HepG2 (cell line): Measurements from ENCODE around the gene PLA2G4A. TPM values are rescaled to one million over a fixed set of nuclear protein-coding genes. Genes with fewer than 3 reads are reported as not detected.

Experiments
- ATAC-seq: fragments of 200-7000 bp; cut with Tn5 transposase; 3 replicates; pipeline ENCODE4 v1.9.1; 2020; ENCODE audit warnings: mild to moderate bottlenecking, moderate library complexity
- BruUV-seq: library from RNA; stranded (reverse); fragments of 400-500 nt; replicated peaks from 2 replicates; lab custom pipeline; 2021; lab: Mats Ljungman, UMichigan
- CTCF ChIA-PET: fragments of 300-600 bp; formaldehyde crosslinking; extraction: SDS; loops from one replicate; lab custom pipeline; 2021; ENCODE audit warnings: low total read pairs, inconsistent platforms, low intra/inter-chr PET ratio; lab: Yijun Ruan, JAX
- POLR2A ChIA-PET: fragments of 350-600 bp; sonication (Branson Sonifier 250); formaldehyde crosslinking; loops from one replicate; lab custom pipeline; 2020; ENCODE audit warnings: antibody characterized with exemption, inconsistent platforms; lab: Yijun Ruan, JAX
- DNase-seq: peaks from one replicate; pipeline ENCODE4 v3.0.0-alpha.2; 2015; ENCODE audit warnings: low spot score
- FAIRE-seq: peaks from 3 replicates; lab custom pipeline; 2011; peaks lifted over from hg19 to GRCh38; lab: Jason Lieb, UNC
- H2AFZ ChIP-seq: one replicate; pipeline ENCODE4 v1.6.1; 2011; ENCODE audit warnings: low read length, inconsistent platforms
- H3K27ac ChIP-seq: fragments of 300-600 bp; 3 replicates; pipeline ENCODE4 v1.8.0; 2011; ENCODE audit warnings: mixed run types, mild to moderate bottlenecking, mixed read lengths, low read length, inconsistent platforms; ENCODE audit not compliant: insufficient read depth; ENCODE audit errors: extremely low read length
- H3K27me3 ChIP-seq, 2 experiments: fragments of 200-600 bp in 1 of 2; 2 replicates in 1 of 2; 3 replicates in 1 of 2; pipeline versions ENCODE4 v1.6.0 to v1.8.0; 2011; ENCODE audit warnings: low read length in 2 of 2, mild to moderate bottlenecking in 2 of 2, moderate library complexity in 2 of 2, inconsistent platforms in 1 of 2; ENCODE audit not compliant: insufficient read depth in 2 of 2, control insufficient read depth in 1 of 2
- H3K36me3 ChIP-seq, 2 experiments: fragments of 200-600 bp in 1 of 2; replicated peaks in 1 of 2; 2 replicates in 1 of 2; 3 replicates in 1 of 2; pipeline versions ENCODE4 v1.5.1 to v1.8.0; 2011; ENCODE audit warnings: low read length in 2 of 2, inconsistent platforms in 1 of 2; ENCODE audit not compliant: insufficient read depth in 2 of 2, control insufficient read depth in 1 of 2
- H3K4me1 ChIP-seq: 2 replicates; pipeline ENCODE4 v1.5.1; 2012; ENCODE audit warnings: low read length, inconsistent platforms; ENCODE audit not compliant: insufficient read depth
- H3K4me2 ChIP-seq: 2 replicates; pipeline ENCODE4 v1.6.0; 2011; ENCODE audit warnings: low read depth, low read length, inconsistent platforms
- H3K4me3 ChIP-seq, 3 experiments: fragments of 200-600 bp in 1 of 3; sonication (generic), shearing (Covaris generic) in 1 of 3; replicated peaks in 1 of 3; 2 replicates each; pipeline ENCODE4 v1.5.1; 2011 to 2016; ENCODE audit warnings: low read length in 3 of 3, inconsistent platforms in 2 of 3, low read depth in 2 of 3, mild to moderate bottlenecking in 2 of 3, control low read depth in 1 of 3, mixed read lengths in 1 of 3; ENCODE audit not compliant: insufficient read depth in 1 of 3
- H3K79me2 ChIP-seq: one replicate; pipeline ENCODE4 v1.6.1; 2011; ENCODE audit warnings: low read length, inconsistent platforms; ENCODE audit not compliant: insufficient read depth
- H3K9ac ChIP-seq: 2 replicates; pipeline ENCODE4 v1.6.0; 2011; ENCODE audit warnings: mild to moderate bottlenecking, low read depth, low read length, inconsistent platforms; ENCODE audit not compliant: insufficient read depth
- H3K9me3 ChIP-seq: 2 replicates; pipeline ENCODE4 v1.5.1; 2012; ENCODE audit warnings: mild to moderate bottlenecking, low read length
- H4K20me1 ChIP-seq: 2 replicates; pipeline ENCODE4 v1.6.0; 2011; ENCODE audit warnings: inconsistent platforms, mild to moderate bottlenecking, low read length, moderate library complexity; ENCODE audit not compliant: insufficient read depth
- CCDC6 ChIP-seq: sonication (generic); formaldehyde crosslinking; IDR thresholded peaks from 2 replicates; pipeline ENCODE4 v1.8.1; 2022; ENCODE audit warnings: mild to moderate bottlenecking, missing genetic modification reagents, moderate library complexity
- IKZF1 ChIP-seq: fragments of 450-650 bp; IDR thresholded peaks from 2 replicates; pipeline ENCODE4 v1.7.1; 2016
- JUNB ChIP-seq: sonication (generic); formaldehyde crosslinking; IDR thresholded peaks from 2 replicates; pipeline ENCODE4 v1.8.0; 2022; ENCODE audit warnings: missing genetic modification reagents, mild to moderate bottlenecking, borderline replicate concordance
- NPAS2 ChIP-seq: sonication (generic); formaldehyde crosslinking; IDR thresholded peaks from 2 replicates; pipeline ENCODE4 v1.8.0; 2022; ENCODE audit warnings: mild to moderate bottlenecking, missing genetic modification reagents, borderline replicate concordance
- PAXIP1 ChIP-seq: sonication (generic); formaldehyde crosslinking; conservative IDR thresholded peaks from 2 replicates; pipeline ENCODE4 v1.4.0; 2020; ENCODE audit warnings: mild to moderate bottlenecking, missing genetic modification reagents, moderate library complexity
- SRY ChIP-seq: sonication (generic); formaldehyde crosslinking; IDR thresholded peaks from 2 replicates; pipeline ENCODE4 v1.8.0; 2022; ENCODE audit warnings: mild to moderate bottlenecking, missing genetic modification reagents
- ZFP91 ChIP-seq: sonication (generic); formaldehyde crosslinking; IDR thresholded peaks from 2 replicates; pipeline ENCODE4 v1.9.0; 2022; ENCODE audit warnings: missing genetic modification reagents, mild to moderate bottlenecking, borderline replicate concordance
- ZNF3 ChIP-seq: IDR thresholded peaks from 2 replicates; pipeline ENCODE4 v1.7.0; 2017; ENCODE audit warnings: inconsistent platforms
- ZNF607 ChIP-seq: sonication (generic); formaldehyde crosslinking; IDR thresholded peaks from 2 replicates; pipeline ENCODE4 v1.5.1; 2020; ENCODE audit warnings: missing genetic modification reagents, mild to moderate bottlenecking, borderline replicate concordance
- ZNF780A ChIP-seq: sonication (generic); formaldehyde crosslinking; IDR thresholded peaks from 2 replicates; pipeline ENCODE4 v1.8.0; 2022; ENCODE audit warnings: mild to moderate bottlenecking, missing genetic modification reagents, moderate library complexity
- WGBS: methylation state at CpG from one replicate; pipeline ENCODE4 v1.1.6; 2017; ENCODE audit warnings: low lambda C conversion rate; 5-methylcytosine and 5-hydroxymethylcytosine counted together
- in situ Hi-C: cut with HindIII; loops from 2 replicates; pipeline ENCODE4 v1.10.0; 2017; ENCODE audit warnings: low pct_unique_long_range_greater_than_20kb; ENCODE audit not compliant: extremely low pct_ligation_motif_present
- intact Hi-C: fragments of 100-400 bp; cut with micrococcal nuclease; formaldehyde crosslinking; loops from one replicate; pipeline ENCODE4 v1.10.0; 2022; ENCODE audit not compliant: unreplicated experiment
- polyA plus RNA-seq, 8 experiments: library from polyadenylated mRNA; depleted of rRNA in 3 of 8; stranded (reverse) in 7 of 8; unstranded in 1 of 8; fragments of >200 nt; fragmentation: Illumina TruSeq in 4 of 8; extraction: Trizol in 4 of 8; gene quantifications; 2 replicates each; pipeline versions ENCODE4 v1.2.1 to v1.2.3, GENCODE V29; 2011 to 2016; ENCODE audit warnings: low read depth in 4 of 8, missing spikeins in 1 of 8, mixed read lengths in 1 of 8; ENCODE audit not compliant: insufficient read depth in 1 of 8
- total RNA-seq, 5 experiments: library from RNA; depleted of rRNA; stranded (reverse); fragments of >200 nt; fragmentation: Illumina TruSeq; extraction: Trizol; gene quantifications; 2 replicates each; pipeline ENCODE4 v1.2.3, GENCODE V29; 2016; ENCODE audit warnings: low read depth in 1 of 5
- TF ChIP-seq, protein P1 (sequence below): sonication (generic); formaldehyde crosslinking; IDR thresholded peaks from 2 replicates; pipeline ENCODE4 v1.9.0; 2021; ENCODE audit warnings: missing genetic modification reagents, mild to moderate bottlenecking, borderline replicate concordance

PLA2G4A gene
- total and polyA plus RNA-seq, 2 of the 13 experiments (the other 11 are each of a cell fraction or from before 2014, with no cell fraction given): not detected

- WGBS: 9% methylated on average over 7 of the region's 7 CpGs
- Histone ChIP-seq H4K20me1 (no peaks in the 10 kb centered on the region), H3K9me3 (no peaks in the 10 kb centered on the region), H3K4me3 (no peak overlapping the region), H3K4me2 (no peak overlapping the region), H3K9ac (no peak overlapping the region), H3K27ac (no peak overlapping the region), H3K36me3 (no peaks in the 10 kb centered on the region), H3K79me2 (no peaks in the 10 kb centered on the region), H3K27me3 (no peaks in the 10 kb centered on the region; a peak in 1 of 5 replicates), H3K4me1 (no peaks in the 10 kb centered on the region), H2AFZ (no peak overlapping the region)
- FAIRE-seq (no peak), DNase-seq (no peak), ATAC-seq (no peak)
- no TSS peak for BruUV-seq
- CTCF ChIA-PET: no interaction called here
- TF ChIP-seq ZNF3 (CRISPR knock-in tag) (no peak), ZNF780A (CRISPR knock-in tag) (no peak), NPAS2 (CRISPR knock-in tag) (no peak), ZFP91 (CRISPR knock-in tag) (no peak)
- POLR2A ChIA-PET: no interaction called here
- intact Hi-C loops: no loop called here
- in situ Hi-C loops: no loop called here
Observed at GRCh38 chr1:186903374-186904136, 74.8 kb downstream of the PLA2G4A start.

DNA sequence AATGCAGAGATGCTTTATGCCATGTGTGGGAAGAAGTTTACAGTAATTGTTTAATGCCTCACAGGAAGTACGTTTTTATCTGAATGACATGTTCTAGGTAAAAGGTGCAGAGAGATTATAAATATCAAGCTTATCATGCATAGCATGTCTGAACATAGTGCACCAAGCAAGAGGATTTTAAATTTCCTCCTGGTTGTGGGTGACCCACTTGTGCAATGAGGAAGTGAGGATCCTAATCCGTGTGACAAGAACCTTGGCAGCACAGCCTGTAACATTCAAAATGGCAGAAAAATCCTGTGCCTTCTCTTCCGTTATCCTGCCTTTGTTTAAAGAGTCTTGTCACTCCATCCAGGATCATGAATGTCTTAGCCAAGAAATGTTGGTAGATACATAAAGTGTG, 75.6 kb downstream of the PLA2G4A start:
- 3% methylated on average over 3 of the region's 3 CpGs for WGBS
- H4K20me1 ChIP-seq: no peaks in the 10 kb centered on the region
- no peak overlapping the region for H3K4me2 ChIP-seq
- H3K9ac ChIP-seq: no peak overlapping the region
- DNase-seq (no peak), ATAC-seq (no peak), FAIRE-seq (no peak)
- POLR2A ChIA-PET: no interaction called here
- H2AFZ ChIP-seq: no peak overlapping the region
- CTCF ChIA-PET: no interaction called here
- H3K27me3 ChIP-seq: no peaks in the 10 kb centered on the region; a peak in 1 of 5 replicates
- H3K4me3 ChIP-seq: no peak overlapping the region
- H3K36me3 ChIP-seq: no peaks in the 10 kb centered on the region
- no peak overlapping the region for H3K27ac ChIP-seq
- H3K79me2 ChIP-seq: no peaks in the 10 kb centered on the region
- no peaks in the 10 kb centered on the region for H3K9me3 ChIP-seq
- no peaks in the 10 kb centered on the region for H3K4me1 ChIP-seq
- in situ Hi-C loops (no loop called here), intact Hi-C loops (no loop called here)
- no TSS peak for BruUV-seq
- TF ChIP-seq ZNF607 (CRISPR knock-in tag): no peak
- TF ChIP-seq IKZF1: no peak
- TF ChIP-seq SRY: no peak
- no peak for TF ChIP-seq CCDC6
- TF ChIP-seq JUNB (CRISPR knock-in tag): no peak
- no peak for TF ChIP-seq PAXIP1 (CRISPR knock-in tag)
- TF ChIP-seq, protein P1, sequence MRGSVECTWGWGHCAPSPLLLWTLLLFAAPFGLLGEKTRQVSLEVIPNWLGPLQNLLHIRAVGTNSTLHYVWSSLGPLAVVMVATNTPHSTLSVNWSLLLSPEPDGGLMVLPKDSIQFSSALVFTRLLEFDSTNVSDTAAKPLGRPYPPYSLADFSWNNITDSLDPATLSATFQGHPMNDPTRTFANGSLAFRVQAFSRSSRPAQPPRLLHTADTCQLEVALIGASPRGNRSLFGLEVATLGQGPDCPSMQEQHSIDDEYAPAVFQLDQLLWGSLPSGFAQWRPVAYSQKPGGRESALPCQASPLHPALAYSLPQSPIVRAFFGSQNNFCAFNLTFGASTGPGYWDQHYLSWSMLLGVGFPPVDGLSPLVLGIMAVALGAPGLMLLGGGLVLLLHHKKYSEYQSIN (CRISPR knock-in tag): no peak
